ENCODE measurements around the gene GTF2A1.
A peak's percentile ranks its signal among the peaks of the same experiment; 100 is the strongest.
"Not testable (repeated sequence)": the region's sequence is repeated elsewhere in the genome, so short reads cannot be mapped to it uniquely, and the experiment has no call there.

The GTF2A1 gene

GRCh38 chr14:81220830-81221578 lies at the start of gene GTF2A1:
Gene GTF2A1 (minus strand): TSS chr14:81220959. CDS start chr14:81220518, 441 bp downstream.
- DNase-seq, result peak; percentile 89

- DNase-seq, result no peak
These were observed 49.2 kb upstream of the GTF2A1 start for GRCh38 chr14:81269979-81270375.

- DNase-seq, result peak; percentile 1
These were observed 48.6 kb upstream of the GTF2A1 start for GRCh38 chr14:81269100-81269978.

GRCh38 chr14:81268016-81268416 lies 47.3 kb upstream of the GTF2A1 start:
- no peak for DNase-seq

DNA sequence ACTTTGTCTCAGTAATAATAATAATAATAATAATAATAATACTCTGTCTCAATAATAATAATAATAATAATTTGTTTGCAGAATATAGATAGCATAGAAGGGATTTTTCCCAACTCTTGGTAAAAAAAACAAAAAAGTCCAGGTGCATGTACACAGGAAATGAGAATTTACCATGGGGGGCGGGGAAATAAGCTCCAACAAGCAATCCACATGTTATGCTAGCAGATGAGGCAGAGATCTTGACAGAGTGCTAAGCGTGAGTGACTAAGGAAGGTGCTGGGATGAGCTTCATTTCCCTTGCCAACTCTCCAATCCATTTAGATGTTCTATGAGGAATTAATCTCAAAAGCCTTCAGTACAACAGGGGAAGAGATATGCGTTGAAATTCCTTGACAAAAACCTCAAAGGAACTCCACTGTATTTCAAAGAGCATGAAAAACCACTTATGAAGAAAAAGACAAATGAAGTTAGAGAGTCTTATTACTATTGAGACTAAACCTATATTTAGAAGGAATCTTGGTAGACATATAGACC lies 44.9 kb upstream of the GTF2A1 start:
- DNase-seq, result no peak

GRCh38 chr14:81264671-81265070 lies 43.9 kb upstream of the GTF2A1 start:
- DNase-seq, result no peak

DNA sequence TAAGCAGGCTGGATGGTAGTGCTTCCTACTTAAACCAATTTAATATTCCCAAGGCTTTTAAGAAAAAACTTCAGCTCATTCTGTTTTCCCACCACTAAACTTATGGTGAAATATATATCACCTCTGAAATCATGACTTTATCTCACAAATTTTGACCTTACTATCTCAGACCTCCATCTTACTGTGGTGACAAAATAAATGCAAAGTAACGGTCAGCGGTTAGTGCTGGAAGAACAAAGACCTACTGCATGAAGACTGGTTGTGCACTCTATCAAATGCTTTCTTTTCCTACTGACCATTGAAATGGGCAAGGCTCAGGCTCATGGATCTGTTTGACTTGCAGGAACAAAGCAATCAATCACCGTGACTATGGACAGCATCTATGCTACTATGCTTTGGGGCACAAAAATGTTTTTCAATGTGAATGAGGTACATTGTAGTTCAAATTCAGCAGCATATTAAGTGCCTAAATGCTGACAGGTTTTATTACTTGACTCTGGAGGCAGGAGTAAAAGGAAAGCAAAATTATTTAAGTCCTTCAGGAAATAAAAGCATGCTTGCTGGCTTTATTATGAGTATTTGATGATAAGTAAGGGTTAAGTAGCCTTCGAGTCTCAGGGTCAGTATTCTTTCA lies 43.1 kb upstream of the GTF2A1 start:
- DNase-seq, result no peak

GRCh38 chr14:81261176-81261575 lies 40.4 kb upstream of the GTF2A1 start:
- DNase-seq, result no peak

DNA sequence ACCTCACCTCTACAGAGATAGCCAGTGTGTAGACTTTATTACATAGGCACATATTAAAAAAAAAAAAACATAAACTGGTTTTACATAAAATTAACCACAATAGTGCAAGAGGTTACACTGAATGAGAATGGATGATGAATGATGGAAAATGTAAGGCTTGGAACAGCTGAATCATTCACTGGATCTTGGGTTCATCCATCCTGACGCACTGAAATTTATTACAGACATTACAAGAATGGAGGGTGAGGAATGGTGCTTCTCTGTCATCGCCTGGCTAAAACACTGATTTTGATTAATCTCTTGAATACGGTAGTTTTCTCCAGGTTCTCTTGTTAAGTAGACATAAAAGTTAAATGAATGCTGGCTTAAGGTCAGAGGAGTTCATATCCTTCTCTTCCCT lies 40.0 kb upstream of the GTF2A1 start:
- no peak for DNase-seq

GRCh38 chr14:81256289-81256960 lies 35.7 kb upstream of the GTF2A1 start:
- no peak for DNase-seq

DNA sequence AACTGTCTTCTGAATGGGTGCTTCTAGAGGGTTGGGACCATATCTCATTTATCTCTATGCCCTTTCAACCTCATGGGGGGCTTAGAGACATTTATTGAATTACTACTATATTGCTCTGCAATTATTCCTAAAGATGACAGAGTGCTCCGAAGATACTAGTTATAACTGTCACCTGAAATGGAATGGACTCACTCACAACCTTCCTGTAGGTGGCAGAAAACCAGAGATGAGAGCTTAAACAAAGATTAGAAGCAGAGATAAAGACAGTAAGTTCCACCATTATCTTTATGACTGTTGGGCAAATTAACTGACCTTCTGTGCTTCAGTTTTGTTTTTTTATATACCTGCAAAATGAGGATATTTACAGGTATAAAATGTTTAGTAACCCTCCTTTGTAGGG lies 31.5 kb upstream of the GTF2A1 start:
- DNase-seq, result no peak

DNA sequence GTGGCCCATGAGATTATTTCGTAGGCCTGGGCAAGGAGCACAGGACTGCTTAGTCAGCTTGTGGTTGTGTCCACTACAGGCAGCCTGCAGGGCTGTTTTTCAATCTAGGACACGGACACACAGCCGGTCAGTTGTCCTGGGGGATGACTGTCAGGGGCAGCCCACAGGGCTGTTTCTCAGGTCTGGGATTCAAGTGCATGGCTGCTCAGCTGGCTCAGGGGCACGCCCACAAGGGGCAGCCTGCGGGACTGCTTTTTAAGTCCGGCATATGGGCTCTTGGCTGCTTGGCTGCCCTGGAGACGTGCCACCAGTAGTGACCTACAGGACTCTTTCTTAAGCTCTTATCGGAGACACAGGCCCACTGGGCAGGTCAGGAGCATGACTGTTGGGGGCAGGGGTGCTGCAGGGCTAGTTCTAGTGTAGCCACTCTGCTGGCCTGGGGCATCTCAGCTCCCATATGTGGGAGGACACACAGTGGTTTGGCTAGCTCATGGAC lies 26.6 kb upstream of the GTF2A1 start:
- no peak for DNase-seq

DNA sequence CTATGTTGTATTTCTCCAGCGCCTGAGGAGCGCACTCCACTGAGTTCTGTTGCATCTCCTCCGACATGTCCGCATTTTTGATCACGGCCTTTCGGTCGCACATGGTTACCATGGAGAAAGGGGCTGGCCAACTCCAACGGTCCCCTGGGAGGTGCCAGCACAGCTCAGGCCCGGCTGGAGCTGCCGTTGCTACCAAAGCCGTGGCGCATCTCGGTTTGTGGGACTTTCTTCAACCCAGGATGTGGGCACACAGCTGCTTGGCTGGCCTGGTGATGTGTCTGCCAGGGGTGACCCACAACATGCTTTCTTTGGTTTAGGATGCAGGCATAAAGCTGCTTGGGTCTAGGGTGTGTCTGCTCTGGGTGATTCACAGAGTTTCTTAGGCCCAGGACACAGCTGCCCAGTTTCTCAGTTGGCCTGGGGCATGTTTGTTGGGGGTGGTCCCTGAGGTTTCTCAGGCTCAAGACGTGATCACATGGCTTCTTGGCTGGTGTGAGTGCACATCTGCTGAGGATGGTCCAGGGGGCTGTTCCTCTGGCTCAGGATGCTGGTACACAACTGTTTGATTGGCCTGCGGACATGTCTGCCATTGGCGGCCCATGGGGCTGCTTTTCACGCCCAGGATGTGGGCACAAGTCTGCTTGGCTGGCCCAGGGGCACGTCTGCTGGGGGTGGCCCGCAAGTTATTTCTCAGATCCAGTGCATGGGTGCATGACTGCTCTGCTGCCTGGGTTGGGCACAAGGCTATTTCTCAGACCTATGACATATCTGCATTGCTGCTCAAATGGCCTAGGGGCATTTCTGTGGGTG lies 25.9 kb upstream of the GTF2A1 start:
- no peak for DNase-seq

DNA sequence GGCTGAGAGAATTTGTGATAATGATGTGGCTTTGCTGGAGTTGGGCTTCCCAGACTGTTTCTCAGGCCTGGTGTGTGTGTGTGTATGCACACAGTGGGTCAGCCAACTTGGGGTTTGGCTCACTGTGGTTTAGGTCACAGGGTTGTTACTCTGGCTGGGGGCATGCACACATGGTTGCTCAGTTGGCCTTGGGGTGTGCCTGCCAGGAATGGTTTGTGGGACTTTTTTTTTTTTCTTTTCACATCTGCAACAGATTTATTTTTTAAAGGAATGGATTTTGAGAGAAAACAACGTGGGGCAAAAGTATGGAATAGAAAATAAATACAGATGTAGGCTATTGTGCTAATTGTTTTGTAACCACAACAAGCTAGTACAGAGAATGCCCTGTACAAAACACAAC lies 25.0 kb upstream of the GTF2A1 start:
- DNase-seq, result no peak

GRCh38 chr14:81244431-81244830 lies 23.7 kb upstream of the GTF2A1 start:
- not testable (repeated sequence) for DNase-seq

DNA sequence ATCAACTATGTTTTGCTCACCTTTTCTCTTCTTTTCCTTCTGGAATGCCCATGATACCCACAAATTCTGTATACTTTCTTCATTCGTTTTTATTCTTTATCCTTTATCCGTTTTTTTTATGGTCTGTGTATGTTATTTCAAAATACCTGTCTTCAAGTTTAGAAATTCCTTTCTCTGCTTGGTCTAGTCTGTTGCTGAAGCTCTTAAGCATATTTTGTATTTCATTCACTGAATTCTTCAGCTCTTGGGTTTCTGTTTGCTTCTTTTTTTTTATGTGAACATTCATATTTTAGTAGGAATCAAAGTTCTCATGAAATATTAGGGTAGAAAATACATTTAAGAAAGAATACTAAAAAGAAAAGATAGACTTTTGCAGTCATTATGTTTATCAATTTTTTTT lies 22.7 kb upstream of the GTF2A1 start:
- DNase-seq, result no peak

- DNase-seq, result not testable (repeated sequence)
These were observed 16.1 kb upstream of the GTF2A1 start for GRCh38 chr14:81236849-81237248.

GRCh38 chr14:81236138-81236537 lies 15.4 kb upstream of the GTF2A1 start:
- no peak for DNase-seq

DNA sequence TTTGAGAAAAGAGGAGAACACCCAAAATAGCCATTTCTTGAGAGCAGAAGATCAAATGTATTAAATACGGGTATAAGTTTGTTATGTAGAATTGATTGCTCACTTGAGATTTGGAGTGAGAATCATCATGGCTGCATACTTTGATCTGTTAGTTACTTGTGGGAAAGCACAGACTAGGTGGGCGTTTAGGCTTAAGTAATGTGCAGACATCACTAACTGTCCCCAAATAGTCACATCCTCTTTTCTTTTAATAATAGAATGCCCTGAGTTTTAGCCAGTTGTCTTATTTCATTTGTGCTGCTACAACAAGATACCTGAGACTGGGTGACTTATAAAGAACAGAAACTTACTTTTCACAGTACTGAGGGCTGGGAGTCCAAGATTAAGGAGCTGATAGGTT lies 14.3 kb upstream of the GTF2A1 start:
- no peak for DNase-seq

GRCh38 chr14:81234278-81234677 lies 13.5 kb upstream of the GTF2A1 start:
- no peak for DNase-seq

GRCh38 chr14:81233615-81234014 lies 12.9 kb upstream of the GTF2A1 start:
- DNase-seq, result no peak

DNA sequence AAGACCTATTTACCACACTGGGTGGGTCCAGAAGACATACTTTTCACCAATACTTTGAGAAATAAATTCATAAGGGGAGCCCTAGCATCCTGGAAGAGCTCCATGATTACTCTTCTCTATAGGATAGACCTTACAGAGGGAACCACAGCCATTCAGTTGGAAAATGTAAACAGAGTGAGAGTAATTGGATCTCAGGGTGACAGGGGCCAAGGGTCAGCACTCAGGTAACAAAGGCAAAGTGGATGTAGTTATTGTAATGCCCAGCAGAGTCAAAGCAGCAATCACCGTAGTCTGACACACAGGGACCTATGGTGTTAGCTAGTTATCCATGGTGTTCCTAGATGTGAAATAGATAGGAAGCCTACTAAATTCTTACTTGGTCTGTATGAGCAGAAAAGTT lies 10.8 kb upstream of the GTF2A1 start:
- DNase-seq, result no peak
